OCI-LY1 (cell line): ENCODE measurements around the gene MRFAP1.

Experiments
- H2AFZ ChIP-seq: fragments of 200-600 bp; sonication (generic), shearing (Covaris generic); 2 replicates; pipeline ENCODE4 v1.6.0; 2014; ENCODE audit warnings: antibody characterized with exemption, mild to moderate bottlenecking, low read length
- H3F3A ChIP-seq: fragments of 200-600 bp; sonication (generic), shearing (Covaris generic); 2 replicates; pipeline ENCODE4 v1.6.0; 2014; ENCODE audit warnings: mild to moderate bottlenecking, antibody characterized with exemption, low read length, moderate library complexity; ENCODE audit not compliant: insufficient read depth
- H3K27ac ChIP-seq: fragments of 200-600 bp; sonication (generic); 2 replicates; pipeline ENCODE4 v1.5.1; 2014; ENCODE audit warnings: low read length, mixed run types, mild to moderate bottlenecking, low read depth; ENCODE audit not compliant: poor library complexity, severe bottlenecking
- H3K27me3 ChIP-seq: fragments of 200-600 bp; sonication (generic); 2 replicates; pipeline ENCODE4 v1.6.0; 2014; ENCODE audit warnings: antibody characterized with exemption, mild to moderate bottlenecking, low read length, moderate library complexity; ENCODE audit not compliant: insufficient read depth
- H3K36me3 ChIP-seq: fragments of 200-600 bp; sonication (generic); 2 replicates; pipeline ENCODE4 v1.6.1; 2014; ENCODE audit warnings: mild to moderate bottlenecking, antibody characterized with exemption, low read length, moderate library complexity, mixed read lengths; ENCODE audit not compliant: insufficient read depth
- H3K4me1 ChIP-seq: fragments of 200-600 bp; sonication (generic); 2 replicates; pipeline ENCODE4 v1.5.1; 2014; ENCODE audit warnings: mild to moderate bottlenecking, low read length, moderate library complexity; ENCODE audit not compliant: insufficient read depth, severe bottlenecking
- H3K4me2 ChIP-seq: fragments of 200-600 bp; sonication (generic), shearing (Covaris generic); 2 replicates; pipeline ENCODE4 v1.6.1; 2014; ENCODE audit warnings: low read length
- H3K4me3 ChIP-seq: fragments of 200-600 bp; sonication (generic); 2 replicates; pipeline ENCODE4 v1.5.1; 2014; ENCODE audit warnings: low read length, low read depth, mild to moderate bottlenecking, mixed read lengths; ENCODE audit not compliant: poor library complexity, severe bottlenecking
- H3K79me2 ChIP-seq: fragments of 200-600 bp; shearing (Covaris generic); 2 replicates; pipeline ENCODE4 v1.6.1; 2016; ENCODE audit warnings: mixed run types, low read length, mixed read lengths; ENCODE audit not compliant: insufficient read depth
- H3K9ac ChIP-seq: fragments of 200-600 bp; sonication (generic), shearing (Covaris generic); 2 replicates; pipeline ENCODE4 v1.6.1; 2014; ENCODE audit warnings: mild to moderate bottlenecking, low read length, mixed read lengths
- H3K9me2 ChIP-seq: fragments of 200-600 bp; sonication (generic), shearing (Covaris generic); 2 replicates; pipeline ENCODE4 v1.6.1; 2014; ENCODE audit warnings: low read depth, mild to moderate bottlenecking, low read length, mixed read lengths
- H3K9me3 ChIP-seq: fragments of 200-600 bp; shearing (Covaris generic); 2 replicates; pipeline ENCODE4 v1.6.1; 2014; ENCODE audit warnings: low read length, mixed read lengths
- H4K20me1 ChIP-seq: fragments of 200-600 bp; sonication (generic), shearing (Covaris generic); 2 replicates; pipeline ENCODE4 v1.6.0; 2016; ENCODE audit warnings: mild to moderate bottlenecking, low read length; ENCODE audit not compliant: insufficient read depth
- CTCF ChIP-seq: fragments of 200-600 bp; sonication (generic), shearing (Covaris generic); IDR thresholded peaks from 2 replicates; pipeline ENCODE4 v1.5.1; 2017; ENCODE audit warnings: mild to moderate bottlenecking, antibody characterized with exemption, low read length, moderate library complexity, mixed read lengths
- EZH2 ChIP-seq: fragments of 200-600 bp; sonication (generic), shearing (Covaris generic); IDR thresholded peaks from 2 replicates; pipeline ENCODE4 v1.8.0; 2017; ENCODE audit warnings: borderline replicate concordance, mixed run types, mild to moderate bottlenecking, antibody characterized with exemption, low read length, moderate library complexity, mixed read lengths

MRFAP1 gene

GRCh38 chr4:6595897-6596537, 44.5 kb upstream of the MRFAP1 start:
- Histone ChIP-seq H3K27me3 (no peaks in the 10 kb centered on the region), H3K4me1 (peaks cover 44% of the 10 kb centered on the region), H3K9ac (no peak overlapping the region), H4K20me1 (no peaks in the 10 kb centered on the region), H3K4me2 (no peak overlapping the region), H2AFZ (no peak overlapping the region), H3K9me2 (no peaks in the 10 kb centered on the region), H3K9me3 (no peaks in the 10 kb centered on the region), H3K27ac (peak overlapping the region; percentile 91), H3K79me2 (no peaks in the 10 kb centered on the region), H3K36me3 (no peaks in the 10 kb centered on the region), H3F3A (no peaks in the 10 kb centered on the region), H3K4me3 (no peak overlapping the region)
- TF ChIP-seq CTCF (no peak), EZH2 (no peak)

GRCh38 chr4:6596948-6597347, 43.5 kb upstream of the MRFAP1 start:
- peaks cover 35% of the 10 kb centered on the region for H3K4me1 ChIP-seq
- peak overlapping the region; percentile 91 for H3K27ac ChIP-seq
- H3K79me2 ChIP-seq = no peaks in the 10 kb centered on the region
- no peak overlapping the region for H3K4me2 ChIP-seq
- no peaks in the 10 kb centered on the region for H3K9me3 ChIP-seq
- H3F3A ChIP-seq = no peaks in the 10 kb centered on the region
- no peaks in the 10 kb centered on the region for H3K36me3 ChIP-seq
- no peak overlapping the region for H2AFZ ChIP-seq
- H3K4me3 ChIP-seq = no peak overlapping the region
- H3K9ac ChIP-seq = no peak overlapping the region
- TF ChIP-seq CTCF = no peak
- no peak for TF ChIP-seq EZH2
- H4K20me1 ChIP-seq = no peaks in the 10 kb centered on the region
- no peaks in the 10 kb centered on the region for H3K9me2 ChIP-seq
- H3K27me3 ChIP-seq = no peaks in the 10 kb centered on the region

- Histone ChIP-seq H3K4me1 (peaks cover 28% of the 10 kb centered on the region), H3K36me3 (no peaks in the 10 kb centered on the region), H3K27me3 (no peaks in the 10 kb centered on the region), H3K27ac (peak overlapping the region; percentile 91), H3K4me3 (no peak overlapping the region), H4K20me1 (no peaks in the 10 kb centered on the region), H3K4me2 (peak overlapping the region; percentile 30; the same call in 1 of the 2 replicates), H2AFZ (no peak overlapping the region), H3F3A (no peaks in the 10 kb centered on the region), H3K9me3 (no peaks in the 10 kb centered on the region), H3K9me2 (no peaks in the 10 kb centered on the region), H3K9ac (no peak overlapping the region; the same call in 1 of the 2 replicates), H3K79me2 (no peaks in the 10 kb centered on the region)
- TF ChIP-seq CTCF (no peak), EZH2 (no peak)
Observed at GRCh38 chr4:6598127-6598526, 42.4 kb upstream of the MRFAP1 start.
